Smooth muscle cell (in vitro differentiated cells): ENCODE data around the gene CNTNAP2. TPM values are rescaled to one million over a fixed set of nuclear protein-coding genes. Genes with fewer than 3 reads are reported as not detected.

Experiments used
- DNase-seq: peaks from one replicate; lab custom pipeline; 2025; ENCODE audit not compliant: unreplicated experiment; lab: John Stamatoyannopoulos, UW
- H2AFZ ChIP-seq: fragments of 200-600 bp; sonication (generic); 2 replicates; pipeline ENCODE4 v1.6.0; 2016; ENCODE audit warnings: antibody characterized with exemption, low read depth, mild to moderate bottlenecking
- H3F3A ChIP-seq: fragments of 200-600 bp; sonication (generic); 2 replicates; pipeline ENCODE4 v1.6.0; 2017; ENCODE audit warnings: antibody characterized with exemption, low read depth
- H3K27ac ChIP-seq: fragments of 200-600 bp; sonication (generic); 2 replicates; pipeline ENCODE4 v1.5.1; 2016; ENCODE audit warnings: low read depth, mild to moderate bottlenecking
- H3K27me3 ChIP-seq: fragments of 200-600 bp; sonication (generic); 2 replicates; pipeline ENCODE4 v1.6.1; 2016; ENCODE audit warnings: low read depth, mild to moderate bottlenecking
- H3K36me3 ChIP-seq: fragments of 200-600 bp; sonication (generic); 2 replicates; pipeline ENCODE4 v1.5.1; 2016; ENCODE audit warnings: low read depth
- H3K4me1 ChIP-seq: fragments of 200-600 bp; sonication (generic); 2 replicates; pipeline ENCODE4 v1.5.1; 2016; ENCODE audit warnings: low read depth
- H3K4me2 ChIP-seq: fragments of 200-600 bp; sonication (generic); 2 replicates; pipeline ENCODE4 v1.6.0; 2016; ENCODE audit warnings: mild to moderate bottlenecking
- H3K4me3 ChIP-seq: fragments of 200-600 bp; sonication (generic); 2 replicates; pipeline ENCODE4 v1.5.1; 2016; ENCODE audit warnings: mild to moderate bottlenecking
- H3K79me2 ChIP-seq: fragments of 200-600 bp; sonication (generic); 2 replicates; pipeline ENCODE4 v1.6.0; 2016; ENCODE audit warnings: low read depth, mild to moderate bottlenecking
- H3K9ac ChIP-seq: fragments of 200-600 bp; sonication (generic); 2 replicates; pipeline ENCODE4 v1.6.0; 2016; ENCODE audit warnings: low read depth
- H3K9me3 ChIP-seq: fragments of 200-600 bp; sonication (generic); replicated peaks from 2 replicates; pipeline ENCODE4 v1.5.1; 2016; ENCODE audit warnings: low read depth
- H4K20me1 ChIP-seq: fragments of 200-600 bp; sonication (generic); 2 replicates; pipeline ENCODE4 v1.6.0; 2016; ENCODE audit warnings: low read depth
- WGBS: methylation state at CpG from one replicate; pipeline ENCODE4 v1.1.7; 2016; ENCODE audit warnings: low lambda C conversion rate; 5-methylcytosine and 5-hydroxymethylcytosine counted together
- polyA plus RNA-seq: library from polyadenylated mRNA; unstranded; fragments of >200 nt; fragmentation: Nextera tagmentation; extraction: Ambion mirVana; gene quantifications from 2 replicates; pipeline ENCODE4 v1.2.1, GENCODE V29; 2016
- total RNA-seq: library from RNA; depleted of rRNA; stranded (reverse); fragments of >200 nt; gene quantifications from 2 replicates; pipeline ENCODE4 v1.2.3, GENCODE V29; 2014
- TF ChIP-seq, protein P1 (sequence below): fragments of 200-600 bp; sonication (generic); IDR thresholded peaks from 2 replicates; pipeline ENCODE4 v1.5.1; 2017; ENCODE audit warnings: borderline replicate concordance, mild to moderate bottlenecking, antibody characterized with exemption; ENCODE audit not compliant: insufficient read depth, poor library complexity, severe bottlenecking

Gene CNTNAP2
- total and polyA plus RNA-seq, 2 experiments from 2014 or later, result 1.7 to 9.0 TPM

DNA sequence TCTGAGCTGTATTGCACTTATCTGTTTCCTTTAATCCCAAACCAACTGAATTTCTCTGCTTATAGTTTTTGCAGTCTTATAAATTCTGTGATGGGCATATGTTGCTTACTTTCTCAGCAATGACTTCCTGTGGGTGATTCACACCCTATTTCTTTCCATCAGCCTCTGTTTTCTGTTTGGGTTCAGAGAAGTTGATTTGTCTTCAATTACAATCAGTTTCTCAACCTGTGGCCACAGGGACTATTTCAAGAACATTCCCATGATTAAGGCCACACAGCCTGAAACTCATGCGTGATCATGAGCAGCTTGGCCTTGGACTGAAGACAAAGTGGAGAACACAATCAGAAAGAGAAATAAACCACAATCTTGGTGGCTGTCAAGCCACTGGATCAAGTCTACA, 1299.4 kb downstream of the CNTNAP2 start:
- Histone ChIP-seq H2AFZ (no peak overlapping the region), H3K27me3 (no peaks in the 10 kb centered on the region), H3K4me2 (no peak overlapping the region), H3K27ac (no peak overlapping the region), H3K4me1 (peaks cover 13% of the 10 kb centered on the region), H3K79me2 (no peaks in the 10 kb centered on the region), H3K9ac (no peak overlapping the region), H3F3A (no peaks in the 10 kb centered on the region), H4K20me1 (no peaks in the 10 kb centered on the region), H3K9me3 (no peaks in the 10 kb centered on the region), H3K36me3 (no peaks in the 10 kb centered on the region), H3K4me3 (no peak overlapping the region)
- no peak for DNase-seq
- WGBS, result 96% methylated on average over 1 of the region's 1 CpG
- TF ChIP-seq, protein P1, sequence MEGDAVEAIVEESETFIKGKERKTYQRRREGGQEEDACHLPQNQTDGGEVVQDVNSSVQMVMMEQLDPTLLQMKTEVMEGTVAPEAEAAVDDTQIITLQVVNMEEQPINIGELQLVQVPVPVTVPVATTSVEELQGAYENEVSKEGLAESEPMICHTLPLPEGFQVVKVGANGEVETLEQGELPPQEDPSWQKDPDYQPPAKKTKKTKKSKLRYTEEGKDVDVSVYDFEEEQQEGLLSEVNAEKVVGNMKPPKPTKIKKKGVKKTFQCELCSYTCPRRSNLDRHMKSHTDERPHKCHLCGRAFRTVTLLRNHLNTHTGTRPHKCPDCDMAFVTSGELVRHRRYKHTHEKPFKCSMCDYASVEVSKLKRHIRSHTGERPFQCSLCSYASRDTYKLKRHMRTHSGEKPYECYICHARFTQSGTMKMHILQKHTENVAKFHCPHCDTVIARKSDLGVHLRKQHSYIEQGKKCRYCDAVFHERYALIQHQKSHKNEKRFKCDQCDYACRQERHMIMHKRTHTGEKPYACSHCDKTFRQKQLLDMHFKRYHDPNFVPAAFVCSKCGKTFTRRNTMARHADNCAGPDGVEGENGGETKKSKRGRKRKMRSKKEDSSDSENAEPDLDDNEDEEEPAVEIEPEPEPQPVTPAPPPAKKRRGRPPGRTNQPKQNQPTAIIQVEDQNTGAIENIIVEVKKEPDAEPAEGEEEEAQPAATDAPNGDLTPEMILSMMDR, result no peak

DNA sequence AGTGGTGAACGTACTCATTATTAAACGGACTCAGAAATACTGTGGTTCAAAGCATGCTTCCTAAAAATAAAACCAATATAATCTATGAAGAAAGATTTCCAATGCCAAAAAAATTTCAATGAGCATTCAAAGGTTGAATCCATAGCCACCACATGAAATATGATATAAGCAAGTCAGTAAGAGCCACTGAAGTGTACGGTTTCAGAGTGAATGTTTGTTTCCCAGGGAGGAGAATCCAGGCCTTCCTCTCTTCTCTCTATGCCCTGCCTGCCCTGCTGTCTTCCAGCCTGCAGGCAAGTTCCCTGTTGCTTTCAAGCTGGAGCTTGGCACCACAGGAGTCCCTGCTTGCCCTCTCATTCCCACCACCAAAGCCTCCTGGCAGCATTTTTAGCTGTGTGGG, 1302.4 kb downstream of the CNTNAP2 start:
- Histone ChIP-seq H3K4me3 (no peak overlapping the region), H3K27me3 (no peaks in the 10 kb centered on the region), H3K79me2 (no peaks in the 10 kb centered on the region), H3K4me1 (no peaks in the 10 kb centered on the region), H3K36me3 (no peaks in the 10 kb centered on the region), H3K4me2 (no peak overlapping the region), H3K27ac (no peak overlapping the region), H3F3A (no peaks in the 10 kb centered on the region), H3K9ac (no peak overlapping the region), H2AFZ (no peak overlapping the region), H3K9me3 (no peaks in the 10 kb centered on the region), H4K20me1 (no peaks in the 10 kb centered on the region)
- WGBS, result 82% methylated on average over 3 of the region's 3 CpGs
- DNase-seq, result no peak
- TF ChIP-seq, protein P1, result no peak

DNA sequence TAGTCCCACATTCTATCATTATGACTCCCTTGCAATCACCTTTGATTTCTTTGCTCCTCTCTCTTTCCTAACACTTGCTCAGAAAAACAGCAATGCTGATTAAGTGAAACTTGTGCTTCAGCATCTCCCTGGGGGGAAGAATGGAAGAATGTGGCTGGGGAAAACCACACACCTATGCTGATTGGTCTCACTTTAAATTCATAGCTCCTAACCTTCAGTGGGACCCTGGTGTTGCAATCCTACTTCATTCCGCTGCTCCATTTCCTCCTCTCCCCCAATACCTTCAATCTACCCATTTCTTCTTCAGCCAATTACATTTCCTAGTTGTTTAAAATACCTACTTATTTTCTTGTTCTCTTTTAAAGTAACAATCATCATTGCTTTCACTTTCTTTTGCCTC, 1307.3 kb downstream of the CNTNAP2 start:
- WGBS, result 80% methylated on average over 1 of the region's 1 CpG
- Histone ChIP-seq H3K4me2 (no peak overlapping the region), H3K36me3 (no peaks in the 10 kb centered on the region)

DNA sequence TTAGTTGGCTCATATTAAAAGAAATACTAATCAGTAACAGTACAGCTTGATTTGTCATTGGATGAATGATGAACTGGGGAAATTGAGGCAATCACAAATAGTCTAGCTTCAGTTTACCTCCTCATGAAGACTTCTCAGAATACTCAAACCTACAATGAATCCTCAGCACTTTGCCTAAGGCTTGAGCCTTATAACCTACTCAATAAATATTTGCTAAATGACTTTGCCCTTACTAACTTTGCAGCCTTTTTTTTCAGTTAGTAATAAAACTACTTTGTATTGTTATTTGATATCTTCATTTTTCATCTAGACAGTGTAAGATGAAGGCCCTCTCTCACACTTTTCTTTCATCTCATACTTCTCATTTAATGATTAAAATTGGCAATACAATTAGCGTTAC, 1311.5 kb downstream of the CNTNAP2 start:
- Histone ChIP-seq H3F3A (no peaks in the 10 kb centered on the region), H2AFZ (no peak overlapping the region), H4K20me1 (no peaks in the 10 kb centered on the region), H3K9ac (no peak overlapping the region), H3K4me3 (no peak overlapping the region), H3K79me2 (no peaks in the 10 kb centered on the region), H3K27me3 (no peaks in the 10 kb centered on the region), H3K36me3 (no peaks in the 10 kb centered on the region), H3K4me1 (no peaks in the 10 kb centered on the region), H3K27ac (no peak overlapping the region), H3K4me2 (no peak overlapping the region), H3K9me3 (no peaks in the 10 kb centered on the region)
- 98% methylated on average over 1 of the region's 1 CpG for WGBS
- TF ChIP-seq, protein P1, result no peak
- DNase-seq, result no peak

More for the DNA sequence above, 1307.3 kb downstream of the CNTNAP2 start:
- Histone ChIP-seq H2AFZ (no peak overlapping the region), H3F3A (no peaks in the 10 kb centered on the region), H3K79me2 (no peaks in the 10 kb centered on the region), H4K20me1 (no peaks in the 10 kb centered on the region), H3K27me3 (no peaks in the 10 kb centered on the region), H3K4me1 (no peaks in the 10 kb centered on the region), H3K9me3 (no peaks in the 10 kb centered on the region), H3K9ac (no peak overlapping the region), H3K4me3 (no peak overlapping the region), H3K27ac (no peak overlapping the region)
- TF ChIP-seq, protein P1, result no peak
- no peak for DNase-seq
